GM18505 (cell line): ENCODE results near the gene GABRG3.

Experiments
- ATAC-seq: cut with Tn5 transposase; IDR thresholded peaks from one replicate; pipeline ENCODE4 v1.9.1; 2021; ENCODE audit not compliant: unreplicated experiment
- POLR2A ChIP-seq: IDR thresholded peaks from 4 replicates; pipeline ENCODE4 v1.6.1; 2011; ENCODE audit warnings: borderline replicate concordance; ENCODE audit not compliant: insufficient read depth, insufficient read length; ENCODE audit errors: extremely low read depth

GABRG3 gene

DNA sequence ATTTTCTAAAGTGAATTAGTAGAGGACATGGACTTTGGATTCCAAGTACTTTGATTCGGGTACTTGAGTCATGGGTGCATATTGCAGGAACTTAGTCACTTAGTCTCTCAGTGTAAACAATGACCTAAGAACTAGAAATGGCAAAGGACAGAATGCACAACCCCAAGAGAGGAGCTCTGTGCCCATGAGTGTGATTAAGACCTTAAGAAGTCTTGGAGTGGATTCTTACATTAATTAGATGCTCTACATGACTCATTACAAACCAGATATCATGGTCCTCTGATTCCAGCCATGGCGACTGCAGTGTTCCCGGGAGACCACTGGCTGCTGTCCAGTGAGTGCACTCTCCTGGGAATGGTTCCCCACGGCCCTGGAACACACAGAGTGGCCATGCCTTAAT lies 251.5 kb downstream of the GABRG3 start:
- ATAC-seq, result no peak
- TF ChIP-seq POLR2A, result no peak

DNA sequence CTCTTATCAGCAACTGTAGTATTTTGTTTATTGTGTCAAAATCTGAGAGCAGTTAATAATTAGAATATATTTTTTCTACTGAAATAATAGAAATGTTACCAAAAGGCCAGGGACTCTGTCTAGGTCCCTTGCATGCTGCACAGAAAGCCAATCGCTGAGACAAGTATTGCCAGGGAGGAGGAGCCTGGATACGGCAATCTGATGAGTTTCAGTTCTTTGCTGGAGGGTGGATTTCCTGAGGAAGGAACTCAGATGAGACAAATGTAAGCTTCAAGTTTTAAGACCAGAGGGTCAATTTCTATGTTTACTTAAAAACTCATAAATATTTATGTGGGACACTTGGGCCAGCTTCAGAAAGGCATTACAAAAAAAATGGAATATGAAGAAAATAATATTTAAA lies 252.2 kb downstream of the GABRG3 start:
- ATAC-seq, result no peak
- no peak for TF ChIP-seq POLR2A

DNA sequence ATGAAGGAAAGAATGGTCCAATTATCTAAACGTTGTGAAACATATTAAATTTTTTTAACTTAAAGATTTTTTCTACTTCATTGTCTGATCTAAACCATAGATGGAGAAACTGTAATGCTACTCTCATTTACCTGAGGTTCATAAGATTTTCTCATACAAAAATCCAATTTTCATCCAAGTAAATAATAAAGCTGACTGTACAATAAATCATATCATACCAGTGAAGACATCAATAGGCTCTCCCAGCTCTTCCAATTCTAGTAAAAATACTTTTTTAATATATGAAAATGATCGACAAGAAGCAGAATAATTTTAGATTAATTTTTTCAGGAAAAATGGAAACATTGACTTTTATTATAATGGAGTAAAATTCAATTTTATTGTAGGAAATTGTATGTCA lies 260.8 kb downstream of the GABRG3 start:
- no peak for TF ChIP-seq POLR2A
- no peak for ATAC-seq

DNA sequence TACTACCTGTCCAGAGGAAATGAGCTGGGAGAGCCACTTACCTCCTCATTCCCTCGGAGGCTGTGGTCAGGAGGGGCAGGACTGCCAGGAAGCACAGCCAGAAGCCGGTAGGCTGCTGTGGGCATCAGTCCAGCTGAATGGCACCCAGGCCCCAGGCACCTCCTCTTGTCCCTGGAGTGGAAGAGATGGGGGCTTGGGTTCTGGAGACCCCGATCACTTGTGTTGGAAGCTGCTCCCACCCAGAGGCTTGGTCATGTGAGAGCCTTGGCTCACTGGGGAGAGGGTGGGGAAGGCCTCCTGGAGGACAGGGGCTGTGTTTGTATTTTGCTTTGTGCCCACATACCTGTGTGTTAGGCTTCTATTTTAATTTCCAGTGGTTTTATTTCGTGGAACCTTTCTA lies 261.9 kb downstream of the GABRG3 start:
- TF ChIP-seq POLR2A, result no peak
- no peak for ATAC-seq

DNA sequence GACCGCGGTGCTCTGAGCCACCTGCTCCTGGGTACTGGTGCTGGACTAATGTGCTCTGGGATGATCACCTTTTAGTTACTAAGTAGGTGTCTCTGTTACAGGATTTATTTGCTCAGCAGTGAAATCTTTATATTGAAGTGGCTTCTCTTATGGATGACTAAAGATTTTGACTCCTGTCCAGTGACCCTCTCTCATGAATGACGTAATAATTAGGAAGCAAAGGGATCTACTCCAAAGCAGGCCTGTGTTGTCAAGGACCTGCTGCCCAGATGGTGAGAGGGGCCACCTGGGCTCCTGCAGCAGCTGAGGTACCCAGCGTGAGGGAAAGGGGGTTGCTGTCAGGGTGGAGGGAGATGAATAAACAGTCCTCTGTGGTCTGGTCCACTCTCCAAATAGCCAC lies 263.6 kb downstream of the GABRG3 start:
- no peak for ATAC-seq
- TF ChIP-seq POLR2A, result no peak

DNA sequence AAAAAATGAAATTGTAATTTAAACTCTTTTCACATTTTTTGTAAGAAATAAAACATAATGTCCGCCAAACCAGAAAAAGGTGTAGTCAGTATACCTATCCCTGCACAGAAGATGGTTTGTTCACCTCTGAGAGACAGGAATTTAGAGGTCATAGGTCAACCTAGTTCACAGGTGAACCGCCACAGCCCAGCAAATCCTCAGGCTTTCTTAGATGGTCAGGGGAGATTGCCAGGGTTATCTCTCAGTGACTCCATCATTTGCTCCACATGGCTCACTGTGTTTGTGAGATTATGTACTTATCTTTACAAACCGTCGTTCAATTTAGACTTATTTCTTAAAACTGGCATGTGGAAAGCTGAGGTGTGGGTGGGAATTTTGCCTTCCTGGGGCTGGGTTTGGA lies 264.2 kb downstream of the GABRG3 start:
- no peak for ATAC-seq
- TF ChIP-seq POLR2A, result no peak

DNA sequence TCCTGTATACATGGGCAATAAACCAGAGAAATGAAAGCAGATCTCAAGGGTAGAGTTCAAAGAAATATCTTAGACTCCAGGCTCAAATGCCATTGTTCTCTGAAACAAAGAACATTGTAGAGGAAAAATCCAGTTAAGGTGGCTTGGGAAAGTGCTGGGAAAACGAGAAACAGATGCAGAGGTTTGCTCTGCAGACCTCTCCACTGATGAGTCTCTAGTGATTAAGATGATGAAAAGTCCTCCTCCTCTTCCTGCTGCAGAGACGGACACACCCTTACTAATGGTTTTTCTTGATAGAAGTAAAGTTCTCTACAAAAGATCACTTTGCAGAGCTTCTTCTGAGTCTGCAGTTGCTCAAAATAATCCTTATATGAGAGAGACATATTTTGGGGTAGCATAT lies 264.7 kb downstream of the GABRG3 start:
- TF ChIP-seq POLR2A, result no peak
- no peak for ATAC-seq

DNA sequence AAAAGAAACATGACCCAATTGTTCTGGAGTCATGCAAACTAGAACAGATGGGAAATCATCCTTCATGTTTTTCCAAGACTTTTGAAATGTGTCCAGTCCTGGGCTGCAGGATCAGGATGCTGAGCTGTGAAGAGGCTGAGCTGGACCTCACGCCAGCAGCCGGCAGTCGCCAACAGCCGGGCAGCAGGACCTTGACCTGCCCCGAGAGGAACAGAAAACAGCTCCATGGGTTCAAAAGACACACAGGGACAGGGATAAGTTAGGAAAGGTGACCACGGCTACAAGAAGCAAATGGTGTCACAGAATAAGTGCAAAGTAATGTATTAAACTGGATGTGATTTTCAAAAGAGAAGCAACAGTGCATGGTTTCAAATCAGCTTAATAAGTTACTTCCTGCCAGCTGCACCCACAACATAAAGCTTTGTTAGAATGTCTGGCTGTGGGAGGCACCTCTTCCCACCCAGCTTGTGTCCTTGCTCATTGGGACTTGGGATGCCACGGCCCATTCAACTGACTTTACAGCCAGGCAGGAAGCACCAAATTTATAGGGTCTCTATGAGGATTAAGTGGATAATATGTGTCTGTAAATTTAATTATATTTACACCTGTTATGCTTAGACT lies 266.4 kb downstream of the GABRG3 start:
- no peak for TF ChIP-seq POLR2A
- ATAC-seq, result no peak

DNA sequence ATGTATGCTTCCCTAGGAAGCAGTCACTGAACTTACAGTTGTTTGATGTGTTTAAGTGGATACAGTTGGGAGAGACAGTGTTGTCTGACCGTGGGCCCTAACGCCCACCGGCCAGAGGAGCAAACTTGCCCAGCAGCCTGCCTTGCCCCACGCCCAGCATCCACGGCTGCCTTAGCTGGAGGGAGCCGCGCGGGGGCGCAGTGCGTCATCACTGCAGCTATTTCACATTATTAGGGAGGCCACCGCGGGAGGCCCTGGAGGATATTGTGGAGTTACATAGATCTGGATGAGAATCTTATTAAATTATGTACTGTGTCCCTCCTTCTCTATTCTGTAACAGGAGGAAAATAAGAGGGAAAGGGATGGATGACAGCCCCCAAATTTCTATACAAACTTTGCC lies 267.2 kb downstream of the GABRG3 start:
- no peak for TF ChIP-seq POLR2A
- no peak for ATAC-seq

DNA sequence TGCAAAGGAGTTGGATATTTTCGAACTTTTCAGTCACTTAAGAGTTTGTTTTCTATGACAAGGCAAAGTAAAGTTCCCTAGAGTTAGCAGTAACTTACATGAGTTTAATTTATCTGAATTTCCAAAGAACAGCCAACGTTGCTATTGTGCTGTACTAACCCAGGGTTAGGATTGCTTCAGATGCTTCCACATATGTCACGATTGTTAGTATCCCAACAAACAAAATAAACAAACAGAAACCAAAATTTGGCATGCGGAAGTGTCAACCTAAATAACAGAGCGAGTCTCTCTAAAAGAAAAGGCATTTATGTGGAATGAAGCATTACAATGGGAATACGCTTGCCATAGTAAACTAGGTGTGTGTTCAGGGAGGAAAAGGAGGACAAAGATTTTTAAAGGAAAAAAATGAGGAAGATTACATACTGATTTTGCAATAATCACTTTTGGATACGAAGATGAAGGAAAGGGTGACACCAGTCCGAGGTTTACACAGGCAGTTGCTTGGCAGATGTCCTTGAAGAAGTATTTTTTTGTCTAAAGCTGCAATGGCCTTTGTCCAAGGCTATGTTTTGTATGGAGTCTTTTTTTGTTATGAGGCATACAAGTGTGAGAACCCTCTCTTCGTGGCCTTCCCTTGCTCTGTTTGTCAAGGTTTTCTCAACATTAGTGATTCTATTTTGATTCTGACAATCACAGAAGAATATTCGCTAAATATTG lies 267.9 kb downstream of the GABRG3 start:
- ATAC-seq, result no peak
- TF ChIP-seq POLR2A, result no peak

DNA sequence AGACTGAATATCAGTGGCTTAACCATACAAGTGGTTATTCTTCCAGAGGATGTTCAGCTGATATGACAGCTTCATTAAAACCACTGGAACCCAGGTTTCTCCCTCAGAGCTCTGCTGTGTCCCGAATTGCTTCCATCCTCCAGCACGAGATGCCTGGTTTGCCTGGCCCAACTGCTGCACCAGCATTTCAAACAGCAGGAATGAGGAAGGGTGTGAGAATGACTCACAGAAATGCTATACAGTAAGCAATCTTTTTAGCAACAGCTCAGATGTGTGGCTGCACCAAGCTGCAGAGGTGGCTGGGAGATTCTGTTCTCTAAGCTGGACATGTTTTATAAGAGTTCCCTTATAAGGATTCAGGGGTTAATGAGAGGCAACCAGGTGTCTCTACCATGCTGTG lies 271.0 kb downstream of the GABRG3 start:
- no peak for TF ChIP-seq POLR2A
- ATAC-seq, result no peak

DNA sequence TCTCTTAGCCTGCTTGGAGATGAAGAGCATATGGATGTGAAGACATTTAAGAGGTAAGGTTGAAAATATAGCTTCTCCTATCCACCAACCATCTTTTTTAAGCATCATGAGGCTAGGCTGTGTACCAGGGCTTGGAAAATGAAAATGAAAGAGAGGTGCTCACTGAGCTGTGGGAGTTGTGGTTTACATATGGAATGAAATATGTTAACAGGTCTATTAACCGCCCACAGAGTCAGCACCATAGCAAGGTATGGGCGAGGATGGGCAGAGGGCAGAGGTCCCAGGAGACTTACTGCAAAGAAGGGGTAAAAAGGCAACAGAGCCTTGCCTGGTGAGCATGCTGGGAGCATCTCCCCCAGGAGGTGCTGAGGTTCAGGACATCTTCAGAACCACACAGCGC lies 273.1 kb downstream of the GABRG3 start:
- no peak for ATAC-seq
- TF ChIP-seq POLR2A, result no peak

DNA sequence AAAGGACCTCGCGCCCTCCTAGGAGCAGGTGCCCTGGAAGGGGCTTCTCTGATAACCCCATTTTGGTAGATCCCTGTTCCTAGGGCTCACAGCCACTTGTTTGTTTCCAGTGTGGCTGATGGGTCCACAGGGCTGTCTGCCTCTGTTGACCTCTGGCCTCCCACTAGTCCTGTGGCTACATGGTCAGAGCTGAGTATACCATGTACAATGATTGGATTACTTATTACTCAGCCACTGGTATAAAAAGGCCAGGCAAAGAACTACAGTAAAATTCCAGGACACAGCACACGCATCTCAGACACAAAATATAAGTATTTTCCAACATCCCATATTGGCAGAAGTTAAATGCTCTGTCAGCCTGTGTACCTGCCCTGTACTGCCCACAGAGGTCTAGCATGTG lies 277.3 kb downstream of the GABRG3 start:
- TF ChIP-seq POLR2A, result no peak
- no peak for ATAC-seq

DNA sequence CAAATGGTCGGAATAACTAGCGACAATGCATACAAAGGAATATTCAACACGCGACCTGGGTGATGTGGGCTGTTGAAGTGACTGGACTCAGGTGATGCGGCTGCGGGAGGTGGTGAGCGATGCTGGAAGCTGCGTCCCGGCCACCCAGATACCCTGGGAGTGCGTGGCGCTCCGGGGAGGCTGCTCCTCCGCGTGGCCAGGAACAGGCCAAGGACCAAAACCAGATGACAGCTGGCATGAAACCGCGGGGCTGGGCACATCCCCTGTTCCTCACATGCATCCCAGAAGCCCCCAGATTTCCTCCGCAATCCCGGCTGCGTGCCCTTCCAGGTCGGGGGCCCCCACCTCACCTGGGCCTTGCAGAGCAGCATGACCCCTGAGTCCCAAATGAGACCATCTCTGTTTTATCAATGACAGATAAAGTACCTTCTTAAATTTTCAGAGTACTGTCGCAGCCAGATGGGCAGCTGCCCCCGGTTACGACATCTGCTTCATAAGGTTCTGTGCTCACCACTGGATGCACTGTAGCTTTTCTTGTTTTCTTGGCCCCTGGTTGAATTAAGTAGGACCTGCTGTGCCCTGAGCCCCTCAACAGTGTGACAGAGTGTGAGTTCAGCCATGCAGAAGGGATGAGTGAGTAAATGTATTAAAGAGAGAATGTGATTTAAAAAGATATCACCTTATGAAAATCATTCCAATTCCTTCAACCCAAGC lies 278.2 kb downstream of the GABRG3 start:
- no peak for ATAC-seq
- TF ChIP-seq POLR2A, result no peak
